H1 (cell line): ENCODE results near the gene ISY1. TPM values are rescaled to one million over a fixed set of nuclear protein-coding genes. Genes with fewer than 3 reads are reported as not detected.
A peak's percentile ranks its signal among the peaks of the same experiment; 100 is the strongest.

Experiments
- ATF2 ChIP-seq: IDR thresholded peaks from 2 replicates; pipeline ENCODE4 v1.6.1; 2012; ENCODE audit warnings: low read length, inconsistent platforms
- ATF3 ChIP-seq: IDR thresholded peaks from 2 replicates; pipeline ENCODE4 v1.6.1; 2011; ENCODE audit warnings: low read depth, mild to moderate bottlenecking, low read length; ENCODE audit not compliant: insufficient read depth
- BCL11A ChIP-seq, 2 experiments: IDR thresholded peaks; one replicate each; pipeline ENCODE4 v1.6.1; 2011; ENCODE audit warnings: low read depth in 2 of 2, low read length in 2 of 2, mild to moderate bottlenecking in 2 of 2
- CBX5 ChIP-seq: fragments of 300-800, 300-1000 bp; sonication (generic); IDR thresholded peaks from 2 replicates; pipeline ENCODE4 v1.7.1; 2016; ENCODE audit warnings: antibody characterized with exemption, low read length, low read depth
- CBX8 ChIP-seq: fragments of 300-800, 300-1000 bp; sonication (generic); IDR thresholded peaks from 2 replicates; pipeline ENCODE4 v1.7.1; 2016; ENCODE audit warnings: low read depth, low read length, borderline replicate concordance
- CHD1 ChIP-seq: IDR thresholded peaks from 2 replicates; pipeline ENCODE4 v1.6.1; 2012; ENCODE audit warnings: low read depth, low read length, improper control_type of control experiment
- CTBP2 ChIP-seq: IDR thresholded peaks from 2 replicates; pipeline ENCODE4 v1.7.0; 2011; ENCODE audit warnings: borderline replicate concordance, mild to moderate bottlenecking, moderate library complexity, mixed read lengths, low read length; ENCODE audit not compliant: insufficient read depth, insufficient read length
- HDAC6 ChIP-seq: IDR thresholded peaks from one replicate; pipeline ENCODE4 v1.7.1; 2012; ENCODE audit warnings: low read depth, mild to moderate bottlenecking, inconsistent platforms, low read length, moderate library complexity
- KDM1A ChIP-seq: fragments of 200-600, 300-600 bp; sonication (generic); IDR thresholded peaks from 2 replicates; pipeline ENCODE4 v1.7.1; 2016; ENCODE audit warnings: mild to moderate bottlenecking, low read length, borderline replicate concordance
- MAX ChIP-seq: IDR thresholded peaks from 2 replicates; pipeline ENCODE4 v1.6.1; 2012; ENCODE audit warnings: inconsistent platforms
- PHF8 ChIP-seq: fragments of 200-600 bp; sonication (generic); conservative IDR thresholded peaks from 2 replicates; pipeline ENCODE4 v1.7.1; 2012; ENCODE audit warnings: low read depth, mild to moderate bottlenecking, inconsistent platforms, low read length, moderate library complexity
- POLR2A ChIP-seq, 2 experiments: IDR thresholded peaks; 1 replicate in 1 of 2; 2 replicates in 1 of 2; pipeline ENCODE4 v1.6.1; 2011; ENCODE audit warnings: low read depth in 2 of 2, low read length in 2 of 2, mild to moderate bottlenecking in 2 of 2; ENCODE audit errors: control extremely low read depth in 1 of 2
- POLR2AphosphoS5 ChIP-seq: IDR thresholded peaks from 2 replicates; pipeline ENCODE4 v1.6.1; 2011; ENCODE audit warnings: low read depth, low read length
- RNF2 ChIP-seq: fragments of 200-900, 300-1000 bp; sonication (generic); IDR thresholded peaks from 2 replicates; pipeline ENCODE4 v1.7.1; 2016; ENCODE audit warnings: borderline replicate concordance, low read depth, mild to moderate bottlenecking, antibody characterized with exemption, low read length; ENCODE audit not compliant: poor library complexity, severe bottlenecking; ENCODE audit errors: missing control alignments
- SP2 ChIP-seq: IDR thresholded peaks from 2 replicates; pipeline ENCODE4 v1.6.1; 2012; ENCODE audit warnings: mild to moderate bottlenecking, low read length, inconsistent platforms
- TAF1 ChIP-seq: IDR thresholded peaks from 2 replicates; pipeline ENCODE4 v1.6.1; 2011; ENCODE audit warnings: mild to moderate bottlenecking, low read depth, low read length
- TBP ChIP-seq: IDR thresholded peaks from 2 replicates; pipeline ENCODE4 v1.6.1; 2011; ENCODE audit warnings: low read depth, low read length, improper control_type of control experiment
- TEAD4 ChIP-seq: IDR thresholded peaks from 2 replicates; pipeline ENCODE4 v1.6.1; 2012; ENCODE audit warnings: low read depth, low read length, inconsistent platforms, mixed read lengths
- USF2 ChIP-seq: IDR thresholded peaks from 2 replicates; pipeline ENCODE4 v1.6.1; 2011; ENCODE audit warnings: low read length, improper control_type of control experiment
- polyA plus RNA-seq, 7 experiments: library from polyadenylated mRNA; depleted of rRNA in 3 of 7; stranded (reverse) in 5 of 7; unstranded in 2 of 7; fragments of >200 nt in 5 of 7; fragments of 200-250 nt in 2 of 7; gene quantifications; 1 replicate in 5 of 7; 2 replicates in 1 of 7; 4 replicates in 1 of 7; pipeline versions ENCODE4 v1.2.1 to v1.2.3, GENCODE V29; 2011 to 2013; ENCODE audit warnings: missing spikeins in 2 of 7, mixed read lengths in 2 of 7
- total RNA-seq: library from RNA; stranded (reverse); fragmentation: NEBNext Ultra II Directional; extraction: Animal tissue kit (Norgen Biotek cat#: 25700); gene quantifications from 2 replicates; pipeline ENCODE4 v1.2.1, GENCODE V29; 2021

ISY1 gene
- total and polyA plus RNA-seq, 2 of the 8 experiments (the other 6 are each of a cell fraction or from before 2014, with no cell fraction given), result 16.6 to 38.7 TPM

- TF ChIP-seq MAX (no peak), CHD1 (no peak), BCL11A (IDR thresholded peaks at IDR 0.05; ENCODE audit: low read depth in 2 of 2, low read length in 2 of 2) (no peak), POLR2AphosphoS5 (peak; percentile 26; the same call in 1 of the 2 replicates), TEAD4 (no peak), TBP (peak; percentile 34; the same call in 1 of the 2 replicates), CTBP2 (no peak), SP2 (no peak), CBX8 (no peak), ATF3 (no peak), POLR2A (IDR thresholded peaks at IDR 0.05; ENCODE audit: control extremely low read depth in 1 of 2, low read depth in 2 of 2, low read length in 2 of 2) (peak in 1 of 2 experiments; percentile 62; a peak in 1 of 3 replicates), CBX5 (no peak), HDAC6 (no peak), PHF8 (no peak), KDM1A (no peak), ATF2 (no peak), TAF1 (peak; percentile 5; the same call in 1 of the 2 replicates), RNF2 (no peak), USF2 (no peak)
Measured at GRCh38 chr3:129182390-129183185, 21.7 kb upstream of the ISY1 start (continued).
